ENCODE results near the gene ZHX3. TPM values are rescaled to one million over a fixed set of nuclear protein-coding genes. Genes with fewer than 3 reads are reported as not detected.

Gene ZHX3
- total RNA-seq, 6 experiments from 2014 or later, result 17.6 to 47.4 (median 26.2) TPM

DNA sequence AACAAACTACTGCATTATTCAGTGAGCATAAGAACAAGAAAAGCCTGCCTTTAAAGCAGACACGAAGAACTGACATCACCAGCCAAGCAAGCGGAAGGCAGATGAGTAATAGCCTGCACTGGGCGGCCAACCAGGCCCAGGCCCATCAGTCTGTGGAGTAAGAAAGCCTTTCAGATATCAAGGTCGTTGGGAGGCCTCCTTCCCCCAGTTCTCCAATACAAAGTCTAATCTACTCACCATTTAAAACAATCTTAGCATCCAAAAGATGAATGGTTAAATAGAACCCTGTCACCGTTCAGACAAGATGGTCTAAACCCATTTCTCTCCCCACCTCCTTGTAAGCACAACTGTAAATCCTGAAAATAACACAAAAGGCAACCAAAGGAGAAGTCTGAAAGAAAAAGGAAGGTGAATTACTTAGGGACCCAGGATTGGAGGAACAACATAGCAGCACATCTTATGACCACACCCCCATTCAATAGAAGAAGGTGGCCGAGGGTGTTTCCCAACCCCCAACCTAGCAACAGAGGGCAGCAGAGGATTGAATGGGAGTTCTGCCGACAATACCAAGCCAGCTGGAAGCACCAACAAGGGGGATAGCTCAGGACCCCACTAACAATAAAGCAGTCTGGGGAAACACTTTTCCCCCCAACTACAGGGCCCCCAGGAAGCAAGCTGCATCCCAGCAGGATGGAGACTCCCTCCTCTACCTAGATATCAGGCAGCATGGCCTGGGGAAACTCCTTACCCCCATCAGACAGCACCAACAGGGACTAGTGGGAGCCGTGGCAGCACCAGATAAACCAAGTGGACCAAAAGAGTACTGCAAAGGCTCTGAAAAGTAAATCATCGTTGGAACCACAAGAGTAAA, 67.9 kb downstream of the ZHX3 start:
- Histone ChIP-seq H3K4me1 (peaks cover 0 to 29% (median 14%) of the 10 kb centered on the region in 4 donors), H3K4me3 (no peak overlapping the region), H3K9me3 (no peaks in the 10 kb centered on the region), H3K27ac (peak overlapping the region; percentile 10 to 90 (median 79)), H3K27me3 (no peaks in the 10 kb centered on the region), H3K36me3 (no peaks in the 10 kb centered on the region)
- TF ChIP-seq, protein P1, sequence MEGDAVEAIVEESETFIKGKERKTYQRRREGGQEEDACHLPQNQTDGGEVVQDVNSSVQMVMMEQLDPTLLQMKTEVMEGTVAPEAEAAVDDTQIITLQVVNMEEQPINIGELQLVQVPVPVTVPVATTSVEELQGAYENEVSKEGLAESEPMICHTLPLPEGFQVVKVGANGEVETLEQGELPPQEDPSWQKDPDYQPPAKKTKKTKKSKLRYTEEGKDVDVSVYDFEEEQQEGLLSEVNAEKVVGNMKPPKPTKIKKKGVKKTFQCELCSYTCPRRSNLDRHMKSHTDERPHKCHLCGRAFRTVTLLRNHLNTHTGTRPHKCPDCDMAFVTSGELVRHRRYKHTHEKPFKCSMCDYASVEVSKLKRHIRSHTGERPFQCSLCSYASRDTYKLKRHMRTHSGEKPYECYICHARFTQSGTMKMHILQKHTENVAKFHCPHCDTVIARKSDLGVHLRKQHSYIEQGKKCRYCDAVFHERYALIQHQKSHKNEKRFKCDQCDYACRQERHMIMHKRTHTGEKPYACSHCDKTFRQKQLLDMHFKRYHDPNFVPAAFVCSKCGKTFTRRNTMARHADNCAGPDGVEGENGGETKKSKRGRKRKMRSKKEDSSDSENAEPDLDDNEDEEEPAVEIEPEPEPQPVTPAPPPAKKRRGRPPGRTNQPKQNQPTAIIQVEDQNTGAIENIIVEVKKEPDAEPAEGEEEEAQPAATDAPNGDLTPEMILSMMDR (IDR thresholded peaks at IDR 0.05), result peak in 1 of 4 donors; percentile 9
- no peak for TF ChIP-seq POLR2A (IDR thresholded peaks at IDR 0.05)
- ATAC-seq (peak; percentile 45 to 78 (median 55)), DNase-seq (peak in 1 of 3 donors; percentile 46)
- 52% methylated on average over 6 of the region's 9 CpGs for WGBS (ENCODE audit: insufficient coverage, low coverage, low lambda C conversion rate, missing lambda C conversion rate)
- intact Hi-C loops (cut with DNase I), result no loop called here

DNA sequence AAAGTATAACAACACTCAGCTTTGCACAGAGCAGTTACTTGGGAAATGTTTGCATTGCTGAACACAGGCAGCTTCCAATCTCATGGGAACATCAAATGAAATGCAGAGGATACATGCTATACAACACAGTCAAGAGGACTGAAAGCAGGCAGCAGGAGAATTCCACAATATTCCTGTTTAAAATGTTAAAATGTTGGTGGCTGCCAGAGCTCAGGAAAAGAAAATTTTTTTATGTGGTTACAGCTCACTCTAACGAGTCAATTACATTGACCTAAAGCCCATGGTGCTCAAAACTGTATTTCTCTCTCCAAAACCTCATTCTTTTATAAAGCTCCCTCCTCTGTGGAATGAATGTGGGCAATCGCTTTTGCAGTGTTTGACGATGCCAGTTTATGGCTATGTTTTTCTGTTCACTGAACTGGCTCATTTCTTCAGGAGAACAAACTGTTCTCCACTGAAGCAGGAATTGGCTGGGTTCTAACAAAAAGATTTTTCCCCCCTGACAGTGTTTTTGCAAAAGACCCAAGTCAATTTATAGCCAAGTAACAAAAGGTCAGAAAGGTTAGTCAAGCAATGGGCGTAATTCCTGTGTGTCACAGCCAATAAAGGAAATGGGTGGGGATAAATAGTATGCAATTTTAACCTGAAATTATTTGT, 69.0 kb downstream of the ZHX3 start:
- intact Hi-C loops (cut with DNase I), result no loop called here
- peak; percentile 34 for TF ChIP-seq POLR2A (IDR thresholded peaks at IDR 0.05)
- TF ChIP-seq, protein P1 (IDR thresholded peaks at IDR 0.05), result no peak
- ATAC-seq, result peak; percentile 59 to 81 (median 72)
- 14% methylated on average over 4 of the region's 4 CpGs for WGBS (ENCODE audit: insufficient coverage, low coverage, low lambda C conversion rate, missing lambda C conversion rate)
- peak in 1 of 3 donors; percentile 47 for DNase-seq
- H3K4me3 ChIP-seq, result no peak overlapping the region
- H3K9me3 ChIP-seq, result no peaks in the 10 kb centered on the region
- no peaks in the 10 kb centered on the region for H3K27me3 ChIP-seq
- H3K36me3 ChIP-seq, result no peaks in the 10 kb centered on the region
- peak overlapping the region; percentile 34 to 90 (median 79) for H3K27ac ChIP-seq
- peaks cover 0 to 29% (median 14%) of the 10 kb centered on the region in 4 donors for H3K4me1 ChIP-seq

- H3K4me1 ChIP-seq, result peaks cover 0 to 30% (median 14%) of the 10 kb centered on the region in 4 donors
- 89% methylated on average over 7 of the region's 7 CpGs for WGBS (ENCODE audit: insufficient coverage, low coverage, low lambda C conversion rate, missing lambda C conversion rate)
- TF ChIP-seq POLR2A (IDR thresholded peaks at IDR 0.05), result no peak
- TF ChIP-seq, protein P1 (IDR thresholded peaks at IDR 0.05), result no peak
- no peaks in the 10 kb centered on the region for H3K9me3 ChIP-seq
- no peak for ATAC-seq
- no peak overlapping the region for H3K4me3 ChIP-seq
- no peak for DNase-seq
- intact Hi-C loops (cut with DNase I), result no loop called here
- H3K36me3 ChIP-seq, result no peaks in the 10 kb centered on the region
- peak overlapping the region; percentile 34 to 90 (median 79) for H3K27ac ChIP-seq
- H3K27me3 ChIP-seq, result no peaks in the 10 kb centered on the region
Observed at GRCh38 chr20:41247523-41248367, 69.8 kb downstream of the ZHX3 start.

GRCh38 chr20:41245086-41245707, 72.3 kb downstream of the ZHX3 start:
- Histone ChIP-seq H3K4me1 (peaks cover 0 to 34% (median 14%) of the 10 kb centered on the region in 4 donors), H3K4me3 (no peak overlapping the region), H3K9me3 (no peaks in the 10 kb centered on the region), H3K36me3 (no peaks in the 10 kb centered on the region), H3K27ac (peak overlapping the region in 1 of 3 donors; percentile 16), H3K27me3 (no peaks in the 10 kb centered on the region)
- intact Hi-C loops (cut with DNase I), result no loop called here
- TF ChIP-seq POLR2A (IDR thresholded peaks at IDR 0.05), result no peak
- TF ChIP-seq, protein P1 (IDR thresholded peaks at IDR 0.05), result no peak
- DNase-seq (no peak), ATAC-seq (peak in 3 of 4 donors; percentile 19 to 53 (median 41))
- WGBS (ENCODE audit: insufficient coverage, low coverage, low lambda C conversion rate, missing lambda C conversion rate), result 50% methylated on average over 2 of the region's 2 CpGs

All from right lobe of liver (tissue), 6 donors.